Esophagus squamous epithelium (tissue), 4 donors: ENCODE data around the gene TMC8.

Experiments
- POLR2A ChIP-seq, 4 donors: fragments of 450-650 bp; IDR thresholded peaks; one replicate each; pipeline ENCODE4 v1.6.1; 2017; ENCODE audit warnings: antibody characterized with exemption in 4 of 4, mild to moderate bottlenecking in 4 of 4, moderate library complexity in 3 of 4
- TF ChIP-seq, protein P1 (sequence below), 6 experiments: fragments of 450-650 bp in 4 of 6; fragments of 200-600 bp in 2 of 6; sonication (generic) in 2 of 6; IDR thresholded peaks; one replicate each; pipeline ENCODE4 v1.5.1; 2016 to 2019; ENCODE audit warnings: antibody characterized with exemption in 6 of 6, mild to moderate bottlenecking in 4 of 6, moderate library complexity in 4 of 6

DNA sequence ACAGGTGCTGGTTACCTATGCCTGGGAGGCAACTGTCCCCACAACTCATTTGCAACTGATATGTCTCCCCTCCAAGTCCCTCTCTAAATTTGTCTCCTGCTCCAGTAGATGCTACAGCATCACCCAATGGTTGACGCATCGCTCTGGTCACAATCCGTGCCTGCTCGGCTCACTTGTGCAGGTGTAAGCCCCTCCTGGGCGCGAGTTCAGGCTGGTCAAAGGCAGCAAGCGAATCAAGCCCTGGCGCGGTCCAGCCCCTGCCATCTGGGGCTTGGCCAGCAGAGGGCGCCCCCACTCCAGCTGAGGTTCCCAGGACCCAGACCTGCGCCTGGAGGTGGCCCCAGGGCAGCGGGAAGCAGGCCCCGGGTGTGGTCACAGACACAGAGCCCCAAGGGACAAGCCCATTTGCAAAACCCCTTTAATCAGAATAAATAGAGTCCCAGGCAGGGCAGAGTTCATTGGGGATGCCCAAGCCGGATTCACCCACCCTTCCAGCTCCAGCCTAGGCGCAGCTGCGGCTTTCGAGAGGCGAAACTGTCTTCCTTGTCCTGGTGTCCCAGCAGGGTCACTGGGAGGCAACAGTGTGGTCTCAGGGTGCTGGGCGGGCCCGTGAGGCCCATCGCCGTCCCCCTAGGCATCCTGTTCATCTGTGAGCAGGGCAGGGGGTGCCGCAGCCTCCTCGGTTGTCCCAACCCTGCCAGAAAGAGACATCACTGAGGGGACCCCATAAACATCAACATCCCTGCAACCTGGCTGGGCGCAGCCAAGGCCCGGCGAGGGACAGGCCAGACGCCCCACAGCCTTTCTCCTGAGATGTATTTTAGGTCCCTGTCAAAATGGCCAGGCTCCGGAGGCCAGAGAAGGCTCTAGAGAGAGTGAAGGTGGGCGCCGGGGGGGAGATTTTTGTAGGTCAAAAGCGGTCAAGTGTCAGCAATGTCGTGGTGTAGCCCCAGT, 17.8 kb upstream of the TMC8 start:
- peak in 1 of 4 donors; percentile 15 for TF ChIP-seq POLR2A (IDR thresholded peaks at IDR 0.05)
- TF ChIP-seq, protein P1, sequence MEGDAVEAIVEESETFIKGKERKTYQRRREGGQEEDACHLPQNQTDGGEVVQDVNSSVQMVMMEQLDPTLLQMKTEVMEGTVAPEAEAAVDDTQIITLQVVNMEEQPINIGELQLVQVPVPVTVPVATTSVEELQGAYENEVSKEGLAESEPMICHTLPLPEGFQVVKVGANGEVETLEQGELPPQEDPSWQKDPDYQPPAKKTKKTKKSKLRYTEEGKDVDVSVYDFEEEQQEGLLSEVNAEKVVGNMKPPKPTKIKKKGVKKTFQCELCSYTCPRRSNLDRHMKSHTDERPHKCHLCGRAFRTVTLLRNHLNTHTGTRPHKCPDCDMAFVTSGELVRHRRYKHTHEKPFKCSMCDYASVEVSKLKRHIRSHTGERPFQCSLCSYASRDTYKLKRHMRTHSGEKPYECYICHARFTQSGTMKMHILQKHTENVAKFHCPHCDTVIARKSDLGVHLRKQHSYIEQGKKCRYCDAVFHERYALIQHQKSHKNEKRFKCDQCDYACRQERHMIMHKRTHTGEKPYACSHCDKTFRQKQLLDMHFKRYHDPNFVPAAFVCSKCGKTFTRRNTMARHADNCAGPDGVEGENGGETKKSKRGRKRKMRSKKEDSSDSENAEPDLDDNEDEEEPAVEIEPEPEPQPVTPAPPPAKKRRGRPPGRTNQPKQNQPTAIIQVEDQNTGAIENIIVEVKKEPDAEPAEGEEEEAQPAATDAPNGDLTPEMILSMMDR (IDR thresholded peaks at IDR 0.05), result peak; percentile 98 to 99 (median 99)
